ENCODE data around the gene TRIO.
A peak's percentile ranks its signal among the peaks of the same experiment; 100 is the strongest.

DNA sequence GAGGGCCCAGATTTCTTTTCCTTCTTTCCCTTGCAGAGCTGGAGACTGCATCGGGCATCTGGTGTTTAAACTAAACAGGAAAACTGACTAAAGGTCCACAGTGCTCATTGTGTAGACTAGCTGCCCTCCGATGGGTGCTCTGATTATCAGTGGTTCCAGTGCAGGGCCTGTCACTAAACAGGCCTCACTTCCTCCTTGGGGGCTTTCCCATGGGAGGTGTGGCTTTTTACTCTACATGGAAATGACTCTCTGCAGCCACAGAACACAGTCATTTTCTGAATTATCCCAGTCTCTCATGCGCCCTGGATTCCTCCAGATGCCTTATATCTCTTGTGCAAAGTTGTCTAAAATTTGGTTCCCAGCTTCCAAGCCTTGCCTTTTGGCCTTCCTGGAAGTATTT is 199.2 kb downstream of the TRIO start:
- 0 out of 2 replicates have a peak, but pooled peaks have one; percentile 1 for TF ChIP-seq POLR2AphosphoS5 (IDR thresholded peaks at IDR 0.05; ENCODE audit: low read length)
- TF ChIP-seq, protein P1, sequence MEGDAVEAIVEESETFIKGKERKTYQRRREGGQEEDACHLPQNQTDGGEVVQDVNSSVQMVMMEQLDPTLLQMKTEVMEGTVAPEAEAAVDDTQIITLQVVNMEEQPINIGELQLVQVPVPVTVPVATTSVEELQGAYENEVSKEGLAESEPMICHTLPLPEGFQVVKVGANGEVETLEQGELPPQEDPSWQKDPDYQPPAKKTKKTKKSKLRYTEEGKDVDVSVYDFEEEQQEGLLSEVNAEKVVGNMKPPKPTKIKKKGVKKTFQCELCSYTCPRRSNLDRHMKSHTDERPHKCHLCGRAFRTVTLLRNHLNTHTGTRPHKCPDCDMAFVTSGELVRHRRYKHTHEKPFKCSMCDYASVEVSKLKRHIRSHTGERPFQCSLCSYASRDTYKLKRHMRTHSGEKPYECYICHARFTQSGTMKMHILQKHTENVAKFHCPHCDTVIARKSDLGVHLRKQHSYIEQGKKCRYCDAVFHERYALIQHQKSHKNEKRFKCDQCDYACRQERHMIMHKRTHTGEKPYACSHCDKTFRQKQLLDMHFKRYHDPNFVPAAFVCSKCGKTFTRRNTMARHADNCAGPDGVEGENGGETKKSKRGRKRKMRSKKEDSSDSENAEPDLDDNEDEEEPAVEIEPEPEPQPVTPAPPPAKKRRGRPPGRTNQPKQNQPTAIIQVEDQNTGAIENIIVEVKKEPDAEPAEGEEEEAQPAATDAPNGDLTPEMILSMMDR (IDR thresholded peaks at IDR 0.05 in 2 of 3, conservative IDR thresholded peaks at IDR 0.05 in 1 of 3; ENCODE audit: control insufficient read depth in 2 of 3, extremely low read depth in 1 of 3, insufficient read depth in 1 of 3, low read depth in 3 of 3, low read length in 3 of 3): no peak
